Trophoblast cell (in vitro differentiated cells and primary cell): ENCODE results near the gene FAU.

Experiments used
- DNase-seq, 2 donors: peaks; one replicate each; pipeline ENCODE4 v3.0.0-alpha.2; 2016
- H2AFZ ChIP-seq: 2 replicates; pipeline ENCODE4 v1.6.1; 2013; ENCODE audit warnings: low read length, moderate library complexity, mild to moderate bottlenecking; ENCODE audit not compliant: insufficient read depth, poor library complexity
- H2AK5ac ChIP-seq: 2 replicates; pipeline ENCODE4 v1.6.1; 2013; ENCODE audit warnings: mild to moderate bottlenecking, low read length
- H2BK120ac ChIP-seq: 2 replicates; pipeline ENCODE4 v1.6.1; 2013; ENCODE audit warnings: low read length, mild to moderate bottlenecking, moderate library complexity; ENCODE audit not compliant: insufficient read depth, poor library complexity
- H2BK12ac ChIP-seq: 2 replicates; pipeline ENCODE4 v1.6.1; 2013; ENCODE audit warnings: mild to moderate bottlenecking, low read length, moderate library complexity
- H2BK5ac ChIP-seq: 2 replicates; pipeline ENCODE4 v1.6.1; 2013; ENCODE audit warnings: low read length, low read depth, moderate library complexity, mild to moderate bottlenecking; ENCODE audit not compliant: poor library complexity
- H3K14ac ChIP-seq: 2 replicates; pipeline ENCODE4 v1.6.1; 2013; ENCODE audit warnings: mild to moderate bottlenecking, low read length
- H3K18ac ChIP-seq: 2 replicates; pipeline ENCODE4 v1.6.1; 2013; ENCODE audit warnings: mild to moderate bottlenecking, low read length
- H3K23ac ChIP-seq: 2 replicates; pipeline ENCODE4 v1.6.1; 2013; ENCODE audit warnings: low read length
- H3K27ac ChIP-seq: 2 replicates; pipeline ENCODE4 v1.5.1; 2013; ENCODE audit warnings: low read depth, mild to moderate bottlenecking, inconsistent platforms, low read length, moderate library complexity
- H3K27me3 ChIP-seq: 2 replicates; pipeline ENCODE4 v1.6.1; 2013; ENCODE audit warnings: inconsistent platforms, mild to moderate bottlenecking, low read length, moderate library complexity; ENCODE audit not compliant: insufficient read depth
- H3K36me3 ChIP-seq, 2 experiments: 1 replicate in 1 of 2; 2 replicates in 1 of 2; pipeline ENCODE4 v1.6.1; 2013; ENCODE audit warnings: low read length in 2 of 2, mild to moderate bottlenecking in 2 of 2, moderate library complexity in 1 of 2; ENCODE audit not compliant: insufficient read depth in 2 of 2, control insufficient read depth in 1 of 2
- H3K4ac ChIP-seq: 2 replicates; pipeline ENCODE4 v1.6.1; 2013; ENCODE audit warnings: low read depth, mild to moderate bottlenecking, low read length, moderate library complexity
- H3K4me1 ChIP-seq, 2 experiments: 1 replicate in 1 of 2; 2 replicates in 1 of 2; pipeline ENCODE4 v1.6.1; 2013; ENCODE audit warnings: low read length in 2 of 2, mild to moderate bottlenecking in 2 of 2, moderate library complexity in 1 of 2; ENCODE audit not compliant: insufficient read depth in 2 of 2, control insufficient read depth in 1 of 2
- H3K4me2 ChIP-seq: 2 replicates; pipeline ENCODE4 v1.6.1; 2013; ENCODE audit warnings: inconsistent platforms, mild to moderate bottlenecking, low read length, moderate library complexity
- H3K4me3 ChIP-seq: 2 replicates; pipeline ENCODE4 v1.5.1; 2013; ENCODE audit warnings: mild to moderate bottlenecking, low read depth, low read length, inconsistent platforms
- H3K79me1 ChIP-seq: one replicate; pipeline ENCODE4 v1.6.1; 2013; ENCODE audit warnings: low read length
- H3K79me2 ChIP-seq: 2 replicates; pipeline ENCODE4 v1.6.1; 2013; ENCODE audit warnings: low read length, mild to moderate bottlenecking; ENCODE audit not compliant: control insufficient read depth, insufficient read depth, poor library complexity
- H3K9ac ChIP-seq: 2 replicates; pipeline ENCODE4 v1.6.1; 2013; ENCODE audit warnings: mild to moderate bottlenecking, low read length
- H3K9me3 ChIP-seq: 2 replicates; pipeline ENCODE4 v1.6.1; 2013; ENCODE audit warnings: low read depth, mild to moderate bottlenecking, control low read depth, inconsistent platforms, low read length; ENCODE audit not compliant: insufficient read depth
- H4K12ac ChIP-seq: 2 replicates; pipeline ENCODE4 v1.6.1; 2013; ENCODE audit warnings: low read depth, mild to moderate bottlenecking, low read length, moderate library complexity
- H4K8ac ChIP-seq: 2 replicates; pipeline ENCODE4 v1.6.1; 2013; ENCODE audit warnings: low read depth, mild to moderate bottlenecking, low read length, moderate library complexity
- H4K91ac ChIP-seq: one replicate; pipeline ENCODE4 v1.6.1; 2013; ENCODE audit warnings: low read depth, mild to moderate bottlenecking, low read length, moderate library complexity
- WGBS: extraction: QIAGEN DNeasy Blood & Tissue Kit; methylation state at CpG from one replicate; pipeline ENCODE4 v1.1.7; 2013; ENCODE audit warnings: missing lambda C conversion rate; ENCODE audit not compliant: insufficient read length, insufficient coverage; ENCODE audit errors: extremely low coverage; 5-methylcytosine and 5-hydroxymethylcytosine counted together

FAU gene

GRCh38 chr11:65135633-65136145 is 13.8 kb upstream of the FAU start:
- H2AK5ac ChIP-seq = no peak overlapping the region
- H2BK5ac ChIP-seq = no peak overlapping the region
- peak overlapping the region; percentile 12 for H4K8ac ChIP-seq
- H2BK12ac ChIP-seq = no peak overlapping the region
- no CpG with 5 or more reads among the region's 11 CpGs for WGBS
- no peak for DNase-seq
- no peak overlapping the region for H2BK120ac ChIP-seq
- H3K18ac ChIP-seq = no peak overlapping the region
- peaks cover 1% of the 10 kb centered on the region for H3K9me3 ChIP-seq
- H4K91ac ChIP-seq = peak overlapping the region; percentile 40
- no peak overlapping the region for H3K14ac ChIP-seq
- no peaks in the 10 kb centered on the region for H3K27me3 ChIP-seq
- H3K4ac ChIP-seq = no peak overlapping the region
- H2AFZ ChIP-seq = no peak overlapping the region
- H3K23ac ChIP-seq = no peak overlapping the region
- H3K4me2 ChIP-seq = peak overlapping the region; percentile 85
- H3K27ac ChIP-seq = no peak overlapping the region
- peaks cover 7 to 12% of the 10 kb centered on the region in 2 experiments for H3K4me1 ChIP-seq
- H3K9ac ChIP-seq = no peak overlapping the region
- peaks cover 22 to 24% of the 10 kb centered on the region in 2 experiments for H3K36me3 ChIP-seq
- no peak overlapping the region for H3K4me3 ChIP-seq
- H4K12ac ChIP-seq = no peak overlapping the region
- peaks cover 11% of the 10 kb centered on the region for H3K79me1 ChIP-seq
- H3K79me2 ChIP-seq = peaks cover 9% of the 10 kb centered on the region

DNA sequence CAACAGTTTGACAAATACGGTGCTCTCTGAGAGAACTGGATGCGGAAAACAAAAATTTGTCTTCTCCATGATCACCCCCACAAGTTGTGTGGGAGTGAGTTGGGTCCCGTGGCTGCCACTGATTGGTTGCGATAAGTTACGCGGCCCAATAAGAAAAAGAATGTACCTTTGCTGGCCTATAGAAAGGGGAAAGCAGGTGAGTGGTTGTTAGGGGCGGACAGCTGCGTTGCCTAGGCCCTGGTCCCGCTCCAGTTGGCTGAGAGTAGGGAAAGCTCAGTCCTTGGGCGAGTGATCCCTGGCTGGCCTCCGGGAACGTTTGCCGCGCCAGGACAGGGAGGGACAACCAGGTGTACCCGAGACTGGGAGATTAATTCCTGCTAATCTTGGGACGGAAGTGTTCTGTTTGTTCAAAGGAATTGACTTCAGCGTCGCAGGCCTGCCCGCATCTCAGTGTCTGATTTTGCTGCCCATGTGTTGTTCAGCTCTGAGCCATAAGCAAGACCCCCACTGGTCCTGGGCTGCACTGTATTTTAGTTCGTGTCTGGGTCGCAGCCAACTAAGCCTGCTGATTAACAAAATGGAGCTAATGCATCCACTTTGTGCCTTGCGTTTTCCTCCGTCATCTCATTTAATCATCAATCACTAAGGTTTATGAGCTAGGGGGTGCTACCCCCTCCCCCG is 13.2 kb upstream of the FAU start:
- peak overlapping the region; percentile 13 for H2AFZ ChIP-seq
- H3K4me3 ChIP-seq = peak overlapping the region; percentile 90
- H3K79me1 ChIP-seq = peaks cover 11% of the 10 kb centered on the region
- H3K14ac ChIP-seq = peak overlapping the region; percentile 60
- no peaks in the 10 kb centered on the region for H3K27me3 ChIP-seq
- peak overlapping the region; percentile 97 for H3K9ac ChIP-seq
- H3K4me2 ChIP-seq = peak overlapping the region; percentile 85
- H4K12ac ChIP-seq = peak overlapping the region; percentile 66
- H3K4me1 ChIP-seq = peaks cover 7 to 12% of the 10 kb centered on the region in 2 experiments
- no peak overlapping the region for H3K23ac ChIP-seq
- H3K79me2 ChIP-seq = peaks cover 9% of the 10 kb centered on the region
- peaks cover 27 to 30% of the 10 kb centered on the region in 2 experiments for H3K36me3 ChIP-seq
- no peak overlapping the region for H3K4ac ChIP-seq
- WGBS = no CpG with 5 or more reads among the region's 24 CpGs
- no peak overlapping the region for H2BK5ac ChIP-seq
- peak overlapping the region; percentile 92 for H3K27ac ChIP-seq
- H3K18ac ChIP-seq = no peak overlapping the region
- H2BK12ac ChIP-seq = no peak overlapping the region
- no peak overlapping the region for H2BK120ac ChIP-seq
- DNase-seq = peak; percentile 95
- no peak overlapping the region for H2AK5ac ChIP-seq
- H4K91ac ChIP-seq = peak overlapping the region; percentile 88
- H4K8ac ChIP-seq = peak overlapping the region; percentile 88
- peaks cover 1% of the 10 kb centered on the region for H3K9me3 ChIP-seq

GRCh38 chr11:65134240-65134951 is 12.5 kb upstream of the FAU start, which contains the start of gene SYVN1:
Gene SYVN1 (minus strand): TSS chr11:65134519. CDS start chr11:65133601, 918 bp downstream.
- Histone ChIP-seq H3K79me2 (peaks cover 9% of the 10 kb centered on the region), H4K12ac (peak within 1 kb of the TSS; percentile 66), H3K4me1 (peaks cover 7 to 12% of the 10 kb centered on the region in 2 experiments), H4K91ac (peak within 1 kb of the TSS; percentile 88), H3K14ac (peak within 1 kb of the TSS; percentile 60), H2BK12ac (peak within 1 kb of the TSS; percentile 16), H3K4ac (peak within 1 kb of the TSS; percentile 37), H3K4me2 (peak within 1 kb of the TSS; percentile 85), H3K36me3 (peaks cover 34 to 37% of the 10 kb centered on the region in 2 experiments), H3K4me3 (peak within 1 kb of the TSS; percentile 90), H3K23ac (no peak within 1 kb of the TSS), H2AK5ac (peak within 1 kb of the TSS; percentile 76), H3K9ac (peak within 1 kb of the TSS; percentile 97), H3K9me3 (peaks cover 1% of the 10 kb centered on the region), H3K79me1 (peaks cover 11% of the 10 kb centered on the region), H3K27ac (peak within 1 kb of the TSS; percentile 92), H2AFZ (peak within 1 kb of the TSS; percentile 65), H2BK120ac (peak within 1 kb of the TSS; percentile 73), H4K8ac (peak within 1 kb of the TSS; percentile 88), H3K27me3 (no peaks in the 10 kb centered on the region), H2BK5ac (peak within 1 kb of the TSS; percentile 89), H3K18ac (peak within 1 kb of the TSS; percentile 76)
- DNase-seq = peak; percentile 87 to 89
- WGBS = no CpG with 5 or more reads among the region's 60 CpGs

GRCh38 chr11:65133724-65134123 is 11.8 kb upstream of the FAU start:
- Histone ChIP-seq H2BK120ac (no peak overlapping the region), H3K4ac (peak overlapping the region; percentile 37), H3K4me2 (peak overlapping the region; percentile 85), H4K12ac (peak overlapping the region; percentile 66), H3K79me2 (peaks cover 9% of the 10 kb centered on the region), H3K14ac (peak overlapping the region; percentile 60), H3K23ac (no peak overlapping the region), H3K9ac (peak overlapping the region; percentile 73), H4K91ac (peak overlapping the region; percentile 88), H2BK5ac (peak overlapping the region; percentile 89), H4K8ac (peak overlapping the region; percentile 88), H3K27ac (peak overlapping the region; percentile 92), H2AFZ (no peak overlapping the region), H3K18ac (peak overlapping the region; percentile 55), H2AK5ac (peak overlapping the region; percentile 76), H3K27me3 (no peaks in the 10 kb centered on the region), H3K79me1 (peaks cover 11% of the 10 kb centered on the region), H3K4me1 (peaks cover 7 to 12% of the 10 kb centered on the region in 2 experiments), H3K36me3 (peaks cover 38 to 43% of the 10 kb centered on the region in 2 experiments), H2BK12ac (no peak overlapping the region), H3K9me3 (peaks cover 1% of the 10 kb centered on the region), H3K4me3 (peak overlapping the region; percentile 90)
- DNase-seq = peak in 1 of 2 donors; percentile 20
- WGBS = no CpG with 5 or more reads among the region's 20 CpGs
